ENCODE data around the gene DUSP15. TPM values are rescaled to one million over a fixed set of nuclear protein-coding genes. Genes with fewer than 3 reads are reported as not detected.

DUSP15 gene
- polyA plus RNA-seq, 1 donor from 2014 or later, result 62.7 TPM

- Histone ChIP-seq H3F3A (ENCODE audit: insufficient read depth, low read length, poor library complexity, severe bottlenecking) (no peaks in the 10 kb centered on the region), H3K27ac (ENCODE audit: low read length) (no peak overlapping the region), H3K4me2 (ENCODE audit: low read length) (no peak overlapping the region), H2AFZ (ENCODE audit: low read depth, low read length) (no peak overlapping the region), H3K9me2 (ENCODE audit: insufficient read depth, low read length) (no peaks in the 10 kb centered on the region), H3K9ac (ENCODE audit: low read length) (no peak overlapping the region), H3K36me3 (ENCODE audit: insufficient read depth, low read length) (no peaks in the 10 kb centered on the region), H4K20me1 (ENCODE audit: insufficient read depth) (no peaks in the 10 kb centered on the region), H3K79me2 (replicated peaks; ENCODE audit: insufficient read depth, low read length) (no peaks in the 10 kb centered on the region), H3K27me3 (ENCODE audit: insufficient read depth, low read depth, low read length) (no peaks in the 10 kb centered on the region), H3K4me3 (ENCODE audit: low read length) (no peak overlapping the region), H3K9me3 (ENCODE audit: low read length) (no peaks in the 10 kb centered on the region)
- TF ChIP-seq POLR2AphosphoS5 (IDR thresholded peaks at IDR 0.05), result no peak
- TF ChIP-seq TAF1 (IDR thresholded peaks at IDR 0.05; ENCODE audit: low read depth), result no peak
Measured at GRCh38 chr20:31903627-31904386, 33.5 kb upstream of the DUSP15 start.

- no peaks in the 10 kb centered on the region for H3K27me3 ChIP-seq (ENCODE audit: insufficient read depth, low read depth, low read length)
- no peak overlapping the region for H3K9ac ChIP-seq (ENCODE audit: low read length)
- H3K79me2 ChIP-seq (replicated peaks; ENCODE audit: insufficient read depth, low read length), result no peaks in the 10 kb centered on the region
- H3K27ac ChIP-seq (ENCODE audit: low read length), result no peak overlapping the region
- no peak for TF ChIP-seq MXI1 (conservative IDR thresholded peaks at IDR 0.05; ENCODE audit: poor library complexity, severe bottlenecking)
- TF ChIP-seq TAF1 (IDR thresholded peaks at IDR 0.05; ENCODE audit: low read depth), result no peak
- no peak for TF ChIP-seq RAD21 (conservative IDR thresholded peaks at IDR 0.05)
- TF ChIP-seq CTCF (IDR thresholded peaks at IDR 0.05; ENCODE audit: poor library complexity, severe bottlenecking), result no peak
- TF ChIP-seq EZH2 (IDR thresholded peaks at IDR 0.05; ENCODE audit: borderline replicate concordance, insufficient read depth, low read length, poor library complexity, severe bottlenecking), result no peak
- no peak for TF ChIP-seq EP300 (conservative IDR thresholded peaks at IDR 0.05; ENCODE audit: poor library complexity, severe bottlenecking)
- no peak for TF ChIP-seq REST (IDR thresholded peaks at IDR 0.05; ENCODE audit: borderline replicate concordance)
- TF ChIP-seq SMC3 (conservative IDR thresholded peaks at IDR 0.05; ENCODE audit: poor library complexity), result no peak
- TF ChIP-seq POLR2AphosphoS5 (IDR thresholded peaks at IDR 0.05), result no peak
- no peaks in the 10 kb centered on the region for H3K36me3 ChIP-seq (ENCODE audit: insufficient read depth, low read length)
- no peaks in the 10 kb centered on the region for H4K20me1 ChIP-seq (ENCODE audit: insufficient read depth)
- H3F3A ChIP-seq (ENCODE audit: insufficient read depth, low read length, poor library complexity, severe bottlenecking), result no peaks in the 10 kb centered on the region
- no peak overlapping the region for H3K4me3 ChIP-seq (ENCODE audit: low read length)
- no peaks in the 10 kb centered on the region for H3K9me2 ChIP-seq (ENCODE audit: insufficient read depth, low read length)
- H3K4me2 ChIP-seq (ENCODE audit: low read length), result no peak overlapping the region
- H2AFZ ChIP-seq (ENCODE audit: low read depth, low read length), result no peak overlapping the region
- H3K9me3 ChIP-seq (ENCODE audit: low read length), result no peaks in the 10 kb centered on the region
Measured at GRCh38 chr20:31901615-31902014, 31.3 kb upstream of the DUSP15 start.
